GM12872 (cell line): ENCODE results near the gene HAPLN1.

Experiments
- TF ChIP-seq, protein P1 (sequence below): IDR thresholded peaks from 3 replicates; pipeline ENCODE4 v1.5.1; 2011; ENCODE audit warnings: low read depth, mild to moderate bottlenecking, low read length, moderate library complexity; ENCODE audit not compliant: insufficient read depth

HAPLN1 gene

DNA sequence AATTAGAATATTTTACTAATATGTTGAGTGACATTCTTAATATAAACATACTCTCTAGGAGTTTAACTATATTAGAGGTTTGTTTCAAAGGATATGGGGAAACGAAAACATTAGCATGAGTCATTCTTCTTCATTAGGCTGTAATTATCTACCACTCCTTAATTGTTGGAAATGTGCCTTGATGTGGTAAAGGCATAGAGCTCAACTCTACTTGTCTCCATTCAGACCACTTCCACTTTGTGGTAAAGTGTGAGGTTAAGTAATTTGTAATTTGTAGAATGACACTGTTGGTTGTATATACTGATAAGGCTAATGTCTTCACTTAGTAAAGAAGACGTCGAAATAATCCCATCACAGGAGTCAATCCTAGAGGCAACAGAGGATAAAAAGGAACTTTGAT is 58.1 kb downstream of the HAPLN1 start:
- TF ChIP-seq, protein P1, sequence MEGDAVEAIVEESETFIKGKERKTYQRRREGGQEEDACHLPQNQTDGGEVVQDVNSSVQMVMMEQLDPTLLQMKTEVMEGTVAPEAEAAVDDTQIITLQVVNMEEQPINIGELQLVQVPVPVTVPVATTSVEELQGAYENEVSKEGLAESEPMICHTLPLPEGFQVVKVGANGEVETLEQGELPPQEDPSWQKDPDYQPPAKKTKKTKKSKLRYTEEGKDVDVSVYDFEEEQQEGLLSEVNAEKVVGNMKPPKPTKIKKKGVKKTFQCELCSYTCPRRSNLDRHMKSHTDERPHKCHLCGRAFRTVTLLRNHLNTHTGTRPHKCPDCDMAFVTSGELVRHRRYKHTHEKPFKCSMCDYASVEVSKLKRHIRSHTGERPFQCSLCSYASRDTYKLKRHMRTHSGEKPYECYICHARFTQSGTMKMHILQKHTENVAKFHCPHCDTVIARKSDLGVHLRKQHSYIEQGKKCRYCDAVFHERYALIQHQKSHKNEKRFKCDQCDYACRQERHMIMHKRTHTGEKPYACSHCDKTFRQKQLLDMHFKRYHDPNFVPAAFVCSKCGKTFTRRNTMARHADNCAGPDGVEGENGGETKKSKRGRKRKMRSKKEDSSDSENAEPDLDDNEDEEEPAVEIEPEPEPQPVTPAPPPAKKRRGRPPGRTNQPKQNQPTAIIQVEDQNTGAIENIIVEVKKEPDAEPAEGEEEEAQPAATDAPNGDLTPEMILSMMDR, result no peak

DNA sequence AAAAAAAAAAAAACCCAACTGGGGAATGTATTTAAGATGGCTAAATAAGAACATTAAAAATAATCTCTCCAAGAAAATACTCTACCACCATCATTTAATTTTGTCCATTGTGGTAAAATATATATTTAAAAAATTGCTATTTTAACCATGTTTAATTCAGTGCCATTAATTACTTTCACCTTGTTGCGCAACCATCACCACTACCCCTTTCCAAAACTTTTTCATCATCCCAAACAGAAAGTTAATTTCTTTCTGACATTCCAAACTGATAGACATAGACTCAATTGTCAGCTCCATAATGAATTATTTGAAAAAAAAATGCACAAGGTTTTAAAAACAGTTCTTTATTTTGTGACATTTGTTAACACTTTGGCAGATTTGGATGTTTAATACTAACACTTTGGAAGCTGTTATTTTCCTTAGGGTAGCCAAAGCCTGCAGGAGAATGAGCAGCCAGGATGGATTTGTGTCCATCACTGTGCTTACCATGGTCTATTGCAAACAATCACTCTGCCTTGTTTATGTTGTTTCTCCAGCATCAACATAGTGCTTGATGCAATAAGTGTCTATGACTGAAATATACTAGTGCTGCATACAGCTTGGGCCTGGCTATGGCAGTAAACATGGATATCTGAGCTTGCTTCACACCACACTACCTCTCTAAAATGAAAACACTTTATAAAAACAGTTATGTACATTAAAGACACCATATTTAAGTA is 62.7 kb downstream of the HAPLN1 start:
- TF ChIP-seq, protein P1, result no peak

DNA sequence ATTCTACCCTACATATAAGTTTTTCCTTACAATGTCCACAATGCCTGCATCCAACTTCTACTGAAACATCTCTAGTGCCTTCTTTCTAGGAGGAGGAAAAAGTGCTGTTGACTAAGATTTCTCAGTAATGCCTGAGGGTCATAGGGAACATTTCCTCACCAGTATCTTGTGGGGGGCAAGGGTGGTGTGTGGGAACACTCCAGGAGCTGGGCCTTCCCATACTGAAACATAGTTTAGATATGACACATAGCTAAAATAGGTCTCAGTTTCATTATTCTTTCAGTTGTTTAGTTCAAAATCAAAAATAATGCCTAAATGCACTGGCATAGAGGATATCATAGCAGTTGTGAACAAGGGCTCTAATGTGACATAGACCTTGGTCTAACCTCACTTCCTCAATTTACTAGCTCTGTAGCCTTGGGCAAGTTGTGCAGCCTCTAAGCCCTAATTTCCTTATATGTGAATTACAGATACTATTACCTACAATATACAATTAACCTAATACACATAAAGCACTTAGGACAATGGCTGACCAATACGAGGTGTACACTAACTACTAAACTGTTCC is 66.1 kb downstream of the HAPLN1 start:
- TF ChIP-seq, protein P1, result no peak

DNA sequence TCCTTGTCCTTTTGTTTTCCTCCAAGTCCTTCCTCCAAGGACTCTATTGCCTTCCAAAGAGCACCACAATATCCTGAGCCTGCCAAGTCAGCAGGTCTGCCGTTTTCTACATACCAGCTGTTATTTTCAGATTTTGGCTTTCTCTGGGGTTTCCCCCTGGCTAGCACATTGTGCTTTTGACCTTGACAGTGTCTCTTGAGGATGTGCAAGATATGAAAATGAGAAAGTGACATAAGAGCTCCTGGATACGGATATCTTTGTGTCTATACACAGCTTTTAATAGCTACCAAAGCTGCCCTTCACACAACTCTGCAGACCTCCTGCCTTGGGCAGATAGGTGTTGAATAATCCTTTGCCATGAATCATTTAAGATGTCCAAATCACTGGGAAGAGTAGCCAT is 67.0 kb downstream of the HAPLN1 start:
- TF ChIP-seq, protein P1, result no peak

DNA sequence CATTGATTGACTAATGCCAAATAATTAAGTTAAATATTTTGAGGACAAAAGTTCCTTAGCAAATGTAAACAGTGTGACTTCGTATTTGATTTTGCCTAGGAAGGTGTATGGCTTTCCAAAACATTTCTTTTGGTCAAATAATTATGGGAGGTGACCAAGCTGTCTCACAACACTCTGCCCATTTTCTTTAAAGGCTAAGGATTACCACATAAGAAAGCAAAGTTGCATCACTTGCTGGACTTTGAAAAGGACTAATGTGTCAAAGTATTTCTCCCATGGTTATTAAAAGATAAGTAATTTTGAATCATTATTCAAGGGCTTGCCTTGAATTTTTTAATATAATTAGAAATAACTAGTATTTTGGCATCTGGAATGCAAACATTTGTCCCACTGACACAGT is 74.7 kb downstream of the HAPLN1 start:
- TF ChIP-seq, protein P1, result no peak

DNA sequence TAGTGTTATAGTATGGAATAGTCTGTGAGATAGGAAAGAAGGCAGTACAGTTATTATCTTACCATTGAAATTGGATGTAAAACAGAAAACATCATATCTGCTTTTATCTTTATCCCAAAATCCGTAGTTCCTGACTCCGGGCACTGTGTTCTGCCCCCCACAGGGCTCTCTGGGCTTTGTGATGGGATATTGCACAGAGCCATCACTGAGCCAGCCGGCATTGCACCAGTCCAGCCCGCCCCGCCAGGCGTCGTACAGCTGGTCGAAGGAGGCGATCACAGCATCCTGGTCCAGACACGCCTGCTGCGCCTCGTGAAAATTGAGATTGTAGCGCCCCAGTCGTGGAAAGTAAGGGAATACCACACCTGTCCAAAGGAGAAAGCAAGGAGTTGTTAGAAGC is 76.4 kb downstream of the HAPLN1 start:
- TF ChIP-seq, protein P1, result no peak

DNA sequence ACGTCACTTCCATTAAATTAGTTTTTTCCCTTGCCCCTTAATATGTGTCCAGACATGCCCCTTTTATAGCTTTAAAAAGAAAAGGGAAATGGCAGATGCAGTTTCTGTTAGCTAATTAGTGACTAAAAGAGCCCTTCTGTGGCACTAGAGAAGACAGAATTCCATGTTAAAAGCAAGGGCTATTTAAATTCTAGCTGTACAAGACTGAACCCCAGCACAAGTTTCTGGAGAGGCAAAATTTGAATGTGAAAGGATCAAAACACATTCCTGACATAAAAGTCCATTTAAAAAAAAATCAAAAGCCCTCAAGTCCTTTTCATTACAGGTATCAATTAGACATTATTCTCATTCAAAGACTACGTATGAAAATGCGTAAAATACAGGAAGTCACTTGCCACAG is 78.7 kb downstream of the HAPLN1 start:
- TF ChIP-seq, protein P1, result no peak

DNA sequence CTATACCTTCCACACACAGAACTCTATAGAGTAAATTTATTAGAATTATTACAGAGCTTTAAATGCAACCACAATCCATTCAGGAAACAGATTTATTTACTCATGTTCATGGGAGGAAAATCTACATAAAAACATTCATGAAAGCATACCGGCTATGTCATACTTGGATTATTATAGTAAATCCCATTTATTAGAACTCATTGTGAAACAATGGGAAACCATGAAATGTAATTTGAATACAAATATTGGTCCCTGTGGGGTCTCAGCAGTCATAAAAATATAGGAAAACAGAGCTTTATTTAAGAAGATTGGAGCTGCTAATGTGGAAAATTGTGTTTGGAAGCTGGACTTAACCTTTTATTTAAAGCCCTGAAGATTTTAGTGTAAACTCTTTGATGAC is 80.7 kb downstream of the HAPLN1 start:
- TF ChIP-seq, protein P1, result no peak
